NCI-H446 treated with DMSO at 0.1 percent for 48 hours (cell line): Measurements from ENCODE around the gene PPP1R36.
"Not testable (repeated sequence)": the region's sequence is repeated elsewhere in the genome, so short reads cannot be mapped to it uniquely, and the experiment has no call there.

Experiments
- DNase-seq: peaks from one replicate; lab custom pipeline; 2025; lab: John Stamatoyannopoulos, UW

PPP1R36 gene

DNA sequence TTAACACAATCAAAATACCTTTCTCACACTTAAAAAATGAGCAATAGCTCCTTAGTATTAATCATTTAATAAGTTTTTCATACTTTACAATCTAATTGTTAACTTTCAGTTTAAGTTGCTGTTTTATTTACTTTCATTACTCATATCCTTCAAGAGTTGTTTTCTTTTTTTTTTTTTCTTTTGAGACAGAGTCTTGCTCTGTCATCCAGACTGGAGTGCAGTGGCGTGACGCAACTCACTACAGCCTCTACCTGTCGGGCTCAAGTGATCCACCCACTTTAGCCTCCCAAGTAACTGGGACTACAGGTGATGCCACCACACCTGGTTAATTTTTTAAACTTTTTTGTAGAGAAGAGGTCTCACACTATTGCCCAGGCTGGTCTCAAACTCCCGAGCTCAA is 29.1 kb upstream of the PPP1R36 start:
- no peak for DNase-seq

DNA sequence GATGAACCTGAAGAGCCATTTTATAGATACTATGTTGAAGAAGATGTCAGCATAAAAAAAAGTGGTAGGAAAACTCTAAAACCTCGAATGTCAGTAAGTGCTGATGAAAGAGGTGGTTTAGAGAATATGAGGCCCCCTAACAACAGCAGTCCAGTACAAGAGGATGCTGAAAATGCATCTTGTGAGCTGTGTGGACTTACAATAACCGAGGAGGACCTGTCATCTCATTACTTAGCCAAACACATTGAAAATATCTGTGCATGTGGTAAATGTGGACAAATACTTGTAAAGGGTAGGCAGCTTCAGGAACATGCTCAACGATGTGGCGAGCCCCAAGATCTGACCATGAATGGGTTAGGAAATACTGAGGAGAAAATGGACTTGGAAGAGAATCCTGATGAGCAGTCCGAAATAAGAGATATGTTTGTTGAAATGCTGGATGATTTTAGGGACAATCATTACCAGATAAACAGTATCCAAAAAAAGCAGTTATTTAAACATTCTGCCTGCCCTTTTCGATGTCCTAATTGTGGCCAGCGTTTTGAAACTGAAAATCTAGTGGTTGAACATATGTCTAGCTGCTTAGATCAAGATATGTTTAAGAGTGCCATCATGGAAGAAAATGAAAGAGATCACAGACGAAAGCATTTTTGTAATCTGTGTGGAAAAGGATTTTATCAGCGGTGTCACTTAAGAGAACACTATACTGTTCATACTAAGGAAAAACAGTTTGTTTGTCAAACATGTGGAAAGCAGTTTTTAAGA is 27.0 kb upstream of the PPP1R36 start:
- no peak for DNase-seq

- no peak for DNase-seq
These were observed 24.4 kb upstream of the PPP1R36 start for GRCh38 chr14:64525354-64525753.

DNA sequence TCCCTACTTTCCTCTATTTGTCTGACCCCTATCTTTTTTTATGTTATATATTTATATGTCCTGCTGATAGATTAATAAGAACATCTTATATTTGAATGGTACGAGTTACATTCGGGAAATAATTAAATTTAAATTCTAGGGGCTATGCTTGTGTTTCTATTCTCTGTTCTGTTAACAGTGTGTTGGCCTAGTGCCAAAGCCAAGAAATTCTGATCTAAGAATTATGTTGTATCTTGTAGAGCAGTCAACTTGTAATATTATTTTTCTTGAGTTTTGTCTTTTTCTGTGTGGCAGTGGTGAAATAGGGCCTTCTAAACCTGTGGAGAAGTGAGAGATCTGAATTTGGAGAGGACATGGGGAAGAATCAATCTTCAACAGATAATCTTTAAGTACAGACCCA is 18.2 kb upstream of the PPP1R36 start:
- no peak for DNase-seq

GRCh38 chr14:64536488-64537245 is 13.1 kb upstream of the PPP1R36 start:
- DNase-seq, result no peak

GRCh38 chr14:64540208-64541202 is 9.3 kb upstream of the PPP1R36 start, which contains the start of gene HSPA2:
HSPA2 (plus strand) TSS chr14:64540741; CDS start chr14:64540850, 109 bp downstream.
- DNase-seq, result peak; percentile 71

DNA sequence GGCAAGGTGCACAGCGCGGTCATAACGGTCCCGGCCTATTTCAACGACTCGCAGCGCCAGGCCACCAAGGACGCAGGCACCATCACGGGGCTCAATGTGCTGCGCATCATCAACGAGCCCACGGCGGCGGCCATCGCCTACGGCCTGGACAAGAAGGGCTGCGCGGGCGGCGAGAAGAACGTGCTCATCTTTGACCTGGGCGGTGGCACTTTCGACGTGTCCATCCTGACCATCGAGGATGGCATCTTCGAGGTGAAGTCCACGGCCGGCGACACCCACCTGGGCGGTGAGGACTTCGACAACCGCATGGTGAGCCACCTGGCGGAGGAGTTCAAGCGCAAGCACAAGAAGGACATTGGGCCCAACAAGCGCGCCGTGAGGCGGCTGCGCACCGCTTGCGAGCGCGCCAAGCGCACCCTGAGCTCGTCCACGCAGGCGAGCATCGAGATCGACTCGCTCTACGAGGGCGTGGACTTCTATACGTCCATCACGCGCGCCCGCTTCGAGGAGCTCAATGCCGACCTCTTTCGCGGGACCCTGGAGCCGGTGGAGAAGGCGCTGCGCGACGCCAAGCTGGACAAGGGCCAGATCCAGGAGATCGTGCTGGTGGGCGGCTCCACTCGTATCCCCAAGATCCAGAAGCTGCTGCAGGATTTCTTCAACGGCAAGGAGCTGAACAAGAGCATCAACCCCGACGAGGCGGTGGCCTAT is 8.3 kb upstream of the PPP1R36 start:
- no peak for DNase-seq

- DNase-seq, result no peak
These were observed 7.6 kb upstream of the PPP1R36 start for GRCh38 chr14:64541972-64542835.

DNA sequence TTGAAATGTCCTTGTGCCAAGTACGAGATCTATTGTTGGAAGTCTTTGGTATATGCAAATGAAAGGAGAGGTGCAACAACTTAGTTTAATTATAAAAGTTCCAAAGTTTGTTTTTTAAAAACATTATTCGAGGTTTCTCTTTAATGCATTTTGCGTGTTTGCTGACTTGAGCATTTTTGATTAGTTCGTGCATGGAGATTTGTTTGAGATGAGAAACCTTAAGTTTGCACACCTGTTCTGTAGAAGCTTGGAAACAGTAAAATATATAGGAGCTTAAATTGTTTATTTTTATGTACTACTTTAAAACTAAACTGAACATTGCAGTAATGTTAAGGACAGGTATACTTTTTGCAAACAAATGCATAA is 6.9 kb upstream of the PPP1R36 start:
- no peak for DNase-seq

DNA sequence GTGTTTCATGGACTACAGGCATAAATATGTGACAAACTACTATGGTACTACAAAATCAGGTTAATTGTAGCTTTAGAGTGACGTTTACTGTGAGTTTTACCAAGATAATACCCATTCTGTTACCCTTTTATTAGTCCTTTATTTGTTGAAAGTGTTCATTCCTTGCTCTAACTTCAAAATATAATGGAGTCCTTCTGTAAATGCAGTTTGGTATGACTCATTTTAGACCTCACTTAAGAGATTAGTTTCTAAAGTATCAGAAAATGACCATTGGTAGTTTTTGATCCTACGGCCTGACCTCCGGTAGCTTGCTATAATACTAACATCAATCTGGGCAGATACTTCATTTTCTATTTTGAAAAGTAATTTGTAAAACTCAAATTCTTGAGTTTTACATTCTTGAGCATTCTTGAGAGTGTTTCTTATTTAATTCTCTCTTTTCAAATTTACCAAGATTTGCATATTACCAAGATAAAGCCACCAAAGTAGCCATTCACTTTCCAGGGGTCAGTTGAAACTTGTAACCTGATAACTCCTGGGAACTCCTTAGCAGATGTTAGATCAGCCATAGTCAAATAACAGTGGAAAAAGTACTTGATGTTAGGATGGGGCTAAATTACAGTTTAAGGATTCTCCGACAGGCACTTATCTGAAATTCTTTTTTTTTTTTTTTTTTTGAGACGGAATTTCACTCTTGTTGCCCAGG is 5.0 kb upstream of the PPP1R36 start:
- DNase-seq, result no peak

DNA sequence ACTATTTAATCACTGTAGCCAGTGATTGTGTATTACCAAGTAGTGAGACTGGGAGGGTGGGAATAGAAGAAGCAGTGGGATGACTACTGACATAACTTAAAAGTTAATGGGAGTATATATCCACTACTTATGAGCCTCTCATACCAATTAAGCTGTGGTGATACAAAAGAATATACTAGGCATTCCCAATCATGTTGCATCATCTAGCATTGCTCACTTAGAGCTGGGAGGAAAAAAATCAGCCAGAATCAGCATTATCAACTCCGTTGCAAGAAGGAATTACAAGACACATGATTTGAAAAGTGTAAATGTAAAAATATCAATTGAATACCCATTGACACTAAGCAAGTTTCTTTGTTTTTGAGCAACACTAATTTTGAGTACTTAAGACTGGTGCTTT is 745 bp upstream of the PPP1R36 start:
- DNase-seq, result no peak

- DNase-seq, result no peak
These were observed 1.0 kb downstream of the PPP1R36 start for GRCh38 chr14:64550621-64551333.

DNA sequence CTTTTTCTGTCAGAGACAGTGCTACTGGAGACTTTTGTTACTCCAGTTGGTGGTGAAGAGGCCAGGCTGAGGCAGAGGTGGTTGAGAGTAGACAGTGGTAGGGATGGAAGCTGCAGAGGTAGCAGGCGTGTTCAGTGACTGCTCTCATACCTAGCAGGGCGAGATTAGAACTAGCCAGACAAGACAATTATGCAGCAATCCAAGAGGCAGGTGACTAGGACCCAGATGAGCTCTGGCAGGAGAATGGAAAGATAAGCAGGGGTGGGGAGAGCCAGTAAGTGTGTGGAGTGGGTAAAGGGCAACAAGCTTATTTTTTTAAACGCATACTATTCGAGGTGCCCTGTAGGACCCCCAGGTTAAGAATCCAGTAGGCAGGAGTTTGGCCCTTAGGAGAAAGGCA is 4.8 kb downstream of the PPP1R36 start:
- no peak for DNase-seq

GRCh38 chr14:64556526-64556925 is 6.8 kb downstream of the PPP1R36 start:
- DNase-seq, result no peak

DNA sequence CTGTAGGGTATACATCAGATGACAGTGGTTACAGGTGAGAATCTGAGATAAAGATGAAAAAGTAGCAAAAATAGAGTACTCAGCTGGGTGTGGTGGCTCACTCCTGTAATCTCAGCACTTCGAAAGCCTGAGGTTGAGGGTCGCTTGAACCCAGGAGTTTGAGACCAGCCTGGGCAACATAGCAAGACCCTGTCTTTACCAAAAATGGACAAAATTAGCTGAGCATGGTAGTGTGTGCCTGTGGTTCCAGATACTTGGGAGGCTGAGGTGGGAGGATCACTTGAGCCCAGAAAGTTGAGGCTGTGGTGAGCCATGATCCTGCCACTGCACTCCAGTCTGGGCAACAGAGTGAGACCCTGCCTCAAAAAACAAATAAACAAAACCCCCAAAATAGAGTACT is 8.5 kb downstream of the PPP1R36 start:
- DNase-seq, result not testable (repeated sequence)

DNA sequence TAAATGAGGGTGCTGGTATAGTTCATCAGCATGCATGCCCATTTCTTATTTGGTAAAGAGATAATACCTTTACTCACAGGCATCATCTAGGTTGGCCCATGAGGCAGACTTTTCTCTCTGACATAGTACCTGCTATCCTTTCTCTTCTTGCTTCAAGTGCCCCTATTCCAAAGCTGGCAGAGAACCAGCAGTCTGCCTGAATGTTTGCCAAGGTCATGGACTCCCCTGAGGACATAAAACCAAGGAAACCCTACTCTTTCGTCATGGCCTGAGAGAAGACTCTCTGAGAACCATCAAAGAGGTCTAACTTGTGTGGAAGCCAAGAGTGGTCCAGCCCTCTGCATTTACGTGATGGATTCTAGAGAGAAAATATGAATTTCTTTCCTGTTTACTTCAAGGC is 11.9 kb downstream of the PPP1R36 start:
- DNase-seq, result no peak

DNA sequence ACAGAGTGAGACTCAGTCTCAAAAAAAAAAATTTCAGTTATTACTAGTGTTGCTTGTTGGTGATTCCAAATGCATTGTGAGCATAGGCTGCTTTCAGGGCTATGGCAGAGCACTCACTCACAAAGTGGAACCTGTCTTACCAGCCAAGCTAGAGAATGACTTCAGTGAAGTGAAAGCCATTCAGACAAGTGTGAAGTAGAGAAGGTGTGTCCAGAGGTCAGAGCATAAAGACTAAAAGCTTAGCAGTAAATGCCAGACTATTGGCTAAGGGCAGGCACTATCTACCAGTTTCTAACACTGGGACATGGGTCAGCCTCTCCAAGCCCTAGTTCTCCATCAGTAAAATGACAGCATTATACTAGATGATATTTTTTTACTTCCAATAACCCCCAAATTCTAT is 12.7 kb downstream of the PPP1R36 start:
- DNase-seq, result no peak

- DNase-seq, result no peak
These were observed 13.9 kb downstream of the PPP1R36 start for GRCh38 chr14:64563696-64564095.

GRCh38 chr14:64566651-64567122 is 16.9 kb downstream of the PPP1R36 start:
- DNase-seq, result no peak
